Activated naive CD4-positive, alpha-beta T cell (primary cell): ENCODE results near the gene SSBP3.

Experiments used
- DNase-seq, 4 experiments: peaks; one replicate each; lab custom pipeline; 2025; lab: John Stamatoyannopoulos, UW

The SSBP3 gene

DNA sequence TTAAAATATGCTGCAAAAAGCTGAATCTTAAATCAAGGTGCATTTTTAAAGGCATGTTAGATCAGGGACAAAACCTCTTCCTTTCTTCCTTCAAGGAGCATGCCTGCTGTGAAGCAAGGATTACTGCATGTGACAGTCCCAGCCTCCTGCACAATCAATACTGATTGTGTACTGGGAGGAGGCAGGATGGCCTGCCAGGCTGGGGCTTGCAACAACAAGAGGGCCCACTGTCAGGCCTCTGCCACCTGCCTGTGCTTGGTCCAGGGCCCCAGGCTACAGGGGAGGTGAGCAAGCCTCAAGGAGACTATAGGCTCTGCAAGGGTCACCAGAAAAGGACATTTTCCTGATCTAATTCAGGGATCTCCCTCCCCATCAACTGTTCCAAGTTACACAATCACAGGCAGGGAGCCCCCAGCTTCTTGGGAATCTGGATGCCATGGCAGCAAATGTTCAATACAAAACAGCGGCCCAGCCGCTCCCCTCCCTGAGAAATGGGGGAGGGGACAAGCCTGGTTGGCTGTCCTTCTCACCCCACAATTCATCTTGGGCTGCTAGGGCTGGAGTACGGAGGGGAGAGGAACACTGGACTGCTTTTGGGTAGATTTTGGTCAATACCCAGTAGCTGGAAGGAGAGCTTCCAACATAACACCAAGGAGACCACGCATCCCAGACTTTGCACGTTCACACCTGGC is 76.7 kb downstream of the SSBP3 start:
- DNase-seq = no peak

DNA sequence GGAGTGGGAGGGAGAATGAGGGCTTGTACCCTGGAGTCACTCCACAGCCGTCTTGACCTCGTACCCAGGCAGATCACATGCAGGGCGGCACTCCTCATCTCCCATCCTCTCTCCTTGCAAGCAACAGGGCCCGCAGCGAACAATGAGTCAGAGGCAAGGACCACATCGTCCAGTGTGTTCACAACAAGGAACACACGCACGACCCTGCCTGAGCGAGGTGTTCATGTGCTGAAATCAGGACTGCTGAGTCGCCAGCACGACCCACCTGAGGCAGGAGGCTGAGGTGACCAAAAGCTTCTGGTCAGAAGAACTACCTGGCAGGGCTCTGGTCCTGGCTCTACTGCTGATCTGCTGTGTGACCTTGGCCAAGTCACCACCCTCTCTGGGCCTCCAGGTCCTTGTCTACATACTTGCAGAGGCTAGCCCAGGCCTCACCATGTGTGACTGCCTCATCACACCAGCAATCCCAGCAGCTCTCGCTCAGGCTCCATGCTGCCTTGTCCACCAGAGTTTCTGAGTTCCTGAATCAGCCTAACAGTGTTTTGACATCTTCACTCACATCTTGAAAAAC is 78.0 kb downstream of the SSBP3 start:
- no peak for DNase-seq

DNA sequence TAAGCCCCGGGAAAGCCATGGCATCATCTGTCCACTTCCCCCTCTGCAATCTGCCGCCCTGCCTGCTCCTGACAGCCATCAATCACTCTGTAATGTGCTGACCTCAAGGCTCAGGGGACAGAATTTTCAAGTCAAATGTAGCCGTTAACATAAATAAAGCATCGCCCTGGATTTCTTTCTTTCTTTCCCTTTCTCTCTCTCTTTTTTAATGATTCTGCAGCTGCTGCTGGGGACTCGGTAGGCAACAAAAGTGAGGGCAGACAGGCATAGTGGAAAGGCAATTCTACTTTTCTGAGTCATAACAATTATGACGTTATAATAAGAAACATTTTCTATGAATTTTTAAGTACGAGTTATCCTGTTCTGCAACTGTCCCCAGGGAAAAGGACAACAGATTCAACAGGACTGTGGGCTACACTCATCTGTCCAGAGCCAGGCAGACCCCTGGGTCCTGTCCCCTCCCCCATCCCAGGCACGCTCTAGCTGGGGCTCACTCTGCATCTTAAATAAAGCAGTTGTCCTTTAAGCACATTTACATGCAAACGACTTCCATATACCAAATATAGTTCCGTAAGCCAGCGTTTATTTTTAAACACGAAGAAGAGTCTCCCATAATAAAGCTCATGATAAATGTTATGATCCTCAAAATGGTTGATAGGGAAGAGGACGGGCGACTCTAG is 78.7 kb downstream of the SSBP3 start:
- no peak for DNase-seq

DNA sequence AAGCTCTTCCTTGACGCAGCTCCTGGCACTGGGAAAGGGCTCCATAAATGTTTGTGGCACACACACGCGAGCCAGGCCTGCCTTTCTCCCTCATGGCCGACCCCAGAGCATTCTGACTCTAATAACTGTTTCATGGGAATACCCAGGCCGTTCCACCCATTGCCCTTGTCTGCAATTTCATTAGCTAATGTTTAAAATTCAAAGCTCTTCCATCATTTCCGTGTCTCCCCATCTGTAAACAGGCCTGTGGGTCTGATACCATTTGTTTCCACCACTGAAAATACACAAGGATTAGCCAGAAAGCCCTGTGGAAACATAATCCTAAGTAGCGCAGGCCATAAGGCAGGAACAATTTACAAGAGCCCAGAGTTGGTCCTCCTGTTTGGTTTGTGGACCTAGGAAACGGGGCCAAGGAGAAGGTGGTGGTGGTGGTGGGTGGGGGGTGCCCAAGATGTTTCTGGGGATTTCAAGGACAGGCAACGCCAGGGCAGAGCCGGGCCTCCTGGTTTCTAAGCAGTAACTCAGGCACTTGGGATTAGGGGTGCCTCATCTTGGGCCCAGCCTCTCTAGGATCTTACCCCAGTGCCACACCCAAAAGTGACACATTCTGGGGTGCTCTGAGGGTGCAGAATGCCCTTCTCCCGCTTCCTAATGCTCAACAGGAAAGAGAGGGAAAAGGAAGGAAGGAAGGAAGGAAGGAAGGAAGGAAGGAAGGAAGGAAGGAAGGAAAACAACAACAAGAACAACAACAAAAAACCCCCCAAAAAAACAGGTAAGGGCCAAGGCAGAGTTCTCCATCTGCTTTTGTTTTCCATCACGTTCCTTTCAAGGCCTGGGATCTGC is 79.4 kb downstream of the SSBP3 start:
- DNase-seq = no peak

DNA sequence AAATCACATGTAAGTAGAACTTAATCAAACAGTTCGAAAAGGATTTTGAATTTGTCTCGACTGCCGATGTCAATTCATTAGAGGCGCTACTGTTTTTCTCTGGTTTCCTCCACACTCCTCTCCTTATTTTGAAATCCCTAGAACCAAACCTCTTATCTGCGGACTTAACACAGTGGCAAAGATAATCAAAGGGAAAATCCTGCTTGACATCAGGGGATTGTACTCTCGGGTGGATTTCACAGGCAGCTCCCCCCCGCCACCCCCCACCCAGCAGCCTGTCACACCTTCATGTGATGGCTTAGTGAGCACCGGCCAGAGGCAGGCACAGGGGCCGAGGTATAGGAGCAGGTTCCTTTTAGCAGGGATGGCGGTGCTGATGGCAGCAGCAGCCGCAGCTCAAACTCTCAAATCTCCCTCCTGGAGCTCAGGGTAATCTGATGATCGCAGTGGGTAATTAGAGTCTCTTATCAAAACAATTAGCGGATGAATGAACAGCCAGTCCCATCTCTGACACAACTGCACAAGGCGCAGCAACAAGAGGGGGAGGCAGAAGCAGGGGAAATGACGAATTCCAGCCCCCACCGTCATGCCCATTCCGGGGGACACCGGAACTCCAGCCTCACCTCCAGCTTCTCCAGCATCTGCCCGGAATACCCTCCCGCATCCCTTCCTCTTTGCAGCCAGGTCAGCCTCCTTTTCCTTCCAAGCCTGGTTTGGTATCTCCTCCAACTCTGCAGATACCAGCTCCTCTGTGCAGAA is 80.3 kb downstream of the SSBP3 start:
- no peak for DNase-seq

DNA sequence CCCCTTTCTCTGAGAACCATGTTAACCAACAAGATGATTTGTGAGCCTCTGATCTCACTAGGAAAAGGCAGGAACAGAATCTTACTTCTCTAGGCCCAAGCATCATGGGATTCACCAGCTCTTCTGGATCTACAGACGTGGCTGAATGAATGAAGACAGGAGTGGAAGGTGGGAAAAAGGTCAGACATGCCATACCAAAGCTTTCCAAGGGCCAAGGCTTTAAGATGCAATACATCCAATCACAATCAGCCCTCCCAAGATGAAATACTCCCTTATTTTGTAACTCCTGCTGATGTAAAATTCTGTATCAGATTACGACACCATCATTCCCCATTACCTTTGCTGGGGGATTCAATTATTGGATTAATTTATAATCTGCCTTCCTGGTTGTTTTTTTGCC is 80.9 kb downstream of the SSBP3 start:
- no peak for DNase-seq

DNA sequence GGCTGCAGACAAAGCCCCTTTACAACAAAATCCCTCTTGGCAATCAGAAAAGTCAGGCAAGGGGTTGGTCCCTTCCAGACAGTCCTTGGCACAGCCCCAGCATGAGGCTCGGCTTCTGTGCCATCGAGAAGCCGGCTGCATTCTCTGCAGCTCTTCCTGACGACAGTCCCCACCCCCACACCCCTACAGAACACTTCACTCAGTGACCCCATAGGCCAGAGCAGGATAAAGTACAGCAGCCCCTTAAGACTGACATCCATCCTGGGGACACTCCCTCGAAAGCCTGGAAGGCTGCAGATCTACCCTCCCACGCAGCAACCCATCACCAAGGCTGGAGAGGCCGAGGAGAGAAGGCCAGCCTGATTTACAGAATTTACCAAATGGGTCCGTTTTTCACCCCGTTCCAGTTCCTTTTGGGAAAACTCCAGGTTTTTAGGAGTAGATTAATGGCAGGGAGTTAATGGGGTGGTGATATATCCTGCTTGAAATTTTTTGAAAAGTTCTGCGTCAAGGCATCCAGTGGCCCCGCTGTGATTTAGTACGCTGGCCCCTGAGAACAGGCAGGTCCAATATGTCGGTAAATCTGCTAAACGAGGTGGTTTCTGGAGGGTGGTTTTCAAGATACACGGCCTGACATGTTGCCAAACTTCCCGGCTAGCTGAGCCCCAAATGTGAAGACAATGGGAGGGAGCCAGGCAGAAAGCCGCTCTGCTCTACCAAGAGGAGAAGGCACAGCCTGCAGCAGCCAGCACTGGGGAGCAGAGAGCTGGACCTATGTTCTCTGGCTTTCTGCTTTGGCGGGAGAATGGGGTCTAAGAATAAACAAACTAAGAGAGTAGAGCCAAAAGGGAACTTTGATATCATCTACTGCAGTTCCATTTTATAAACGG is 81.7 kb downstream of the SSBP3 start:
- DNase-seq = no peak

DNA sequence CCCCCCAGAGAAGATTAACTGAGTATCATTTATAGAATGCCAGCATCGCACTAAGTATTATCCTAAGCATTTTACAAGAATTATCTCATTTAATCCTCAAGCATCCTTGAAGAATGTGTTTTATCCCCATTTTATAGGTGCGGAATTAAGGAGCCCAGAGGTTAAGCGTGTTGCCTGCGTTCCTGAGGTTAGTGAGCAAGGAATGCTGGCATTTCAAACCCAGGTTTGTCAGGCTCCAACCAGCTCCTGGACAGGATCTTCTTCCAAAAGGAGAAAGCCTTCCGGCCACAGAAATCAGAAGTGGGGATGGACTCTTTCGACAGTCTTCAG is 82.3 kb downstream of the SSBP3 start:
- no peak for DNase-seq

DNA sequence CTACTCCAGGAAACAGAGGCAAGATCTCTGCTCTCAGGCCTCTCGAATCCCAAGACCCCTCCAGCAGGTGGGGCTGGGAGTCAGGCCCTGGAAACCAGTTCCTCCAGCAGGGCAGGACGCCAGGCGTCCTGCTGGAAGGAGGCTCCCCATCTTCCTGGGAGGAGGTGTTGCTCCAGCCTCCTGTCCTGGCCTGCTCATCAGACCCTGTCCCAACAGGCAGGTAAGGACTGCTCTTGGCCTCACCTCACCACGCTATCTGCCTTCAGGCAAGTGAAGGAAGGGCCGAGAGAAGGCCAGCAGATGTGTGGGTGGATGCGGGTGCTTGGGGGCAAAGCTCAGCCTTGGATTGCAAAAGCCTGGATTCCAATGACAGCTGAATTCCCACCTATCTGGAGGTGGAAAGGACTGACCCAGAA is 82.9 kb downstream of the SSBP3 start:
- DNase-seq = no peak

DNA sequence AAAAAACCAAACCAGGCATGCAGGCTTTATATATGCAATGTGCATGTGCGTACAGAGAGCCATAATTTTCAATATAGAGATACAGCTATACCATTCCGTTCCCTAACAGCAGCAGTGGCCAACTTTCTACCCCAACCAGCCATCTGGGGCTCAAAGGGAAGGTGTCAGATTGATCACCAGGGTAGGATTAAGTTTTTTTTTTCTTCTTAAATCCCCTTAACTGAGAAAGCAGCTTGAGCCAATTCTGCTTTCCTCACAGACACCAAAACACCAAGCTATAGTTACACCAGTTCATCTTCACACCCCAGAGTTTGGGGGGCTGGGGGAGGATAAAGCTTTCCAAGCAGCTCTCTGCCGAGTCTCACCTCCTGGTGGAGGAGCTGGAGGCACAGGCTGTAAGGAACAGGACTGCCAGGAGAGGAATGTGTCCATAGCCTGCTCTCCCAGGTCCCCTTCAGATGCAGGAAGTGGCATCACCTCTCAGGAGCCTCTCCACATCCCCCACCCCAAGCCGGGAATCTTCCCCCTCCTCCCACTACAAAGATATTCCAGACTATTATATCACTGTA is 87.9 kb downstream of the SSBP3 start:
- DNase-seq = no peak

DNA sequence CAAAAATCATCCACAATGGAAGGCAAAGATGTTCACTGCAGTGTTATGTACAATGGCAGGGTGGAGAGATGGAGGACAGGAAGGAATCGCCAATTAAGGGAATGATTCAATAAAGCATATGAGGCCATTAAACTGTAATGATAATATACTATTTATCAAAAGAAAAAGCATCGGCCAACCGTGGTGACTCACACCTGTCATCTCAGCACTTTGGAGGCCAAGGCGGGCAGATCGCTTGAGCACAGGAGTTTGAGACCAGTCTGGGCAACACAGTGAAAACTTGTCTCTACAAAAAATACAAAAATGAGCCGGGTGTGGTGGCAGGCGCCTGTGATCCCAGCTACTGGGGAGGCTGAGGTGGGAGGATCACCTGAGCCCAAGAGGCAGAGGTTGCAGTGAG is 89.1 kb downstream of the SSBP3 start:
- DNase-seq = no peak

DNA sequence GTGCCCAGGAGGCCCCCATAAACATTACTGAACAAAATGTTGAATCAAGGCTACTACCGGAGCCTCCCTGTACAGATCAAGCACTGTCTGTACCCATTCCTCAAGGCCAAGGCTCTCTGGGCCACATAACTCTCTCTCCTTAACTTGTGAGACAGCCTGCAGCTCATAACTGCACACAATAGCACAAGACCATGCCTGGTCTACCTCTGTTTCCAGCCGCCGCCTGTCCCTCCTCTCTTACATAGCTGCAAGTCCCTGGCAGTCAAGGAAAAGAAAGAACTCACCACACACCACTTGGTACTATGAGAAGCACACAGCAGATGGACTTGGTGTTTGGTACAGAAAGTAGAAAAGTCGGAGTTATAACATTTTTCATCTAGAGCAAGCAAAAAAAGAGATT is 91.1 kb downstream of the SSBP3 start:
- no peak for DNase-seq

DNA sequence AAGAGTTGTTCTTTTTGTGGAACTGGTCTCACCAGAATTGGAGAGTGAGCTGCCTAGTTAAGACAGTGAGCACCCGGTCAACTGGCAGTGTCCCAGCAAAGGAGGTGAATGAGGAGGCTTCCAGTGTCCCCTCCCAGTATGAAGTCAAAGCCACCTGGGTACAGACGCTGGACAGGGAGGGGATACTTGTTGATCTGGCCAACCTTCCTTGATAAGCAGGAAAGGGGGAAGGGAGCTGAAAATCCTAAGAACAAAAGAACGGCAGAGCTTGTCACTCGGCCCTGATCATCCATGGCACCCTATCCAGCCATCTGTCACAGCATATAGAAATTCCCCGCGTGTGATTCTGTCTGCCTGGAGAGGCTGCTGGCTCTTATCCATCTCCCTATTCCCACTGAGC is 91.5 kb downstream of the SSBP3 start:
- no peak for DNase-seq

DNA sequence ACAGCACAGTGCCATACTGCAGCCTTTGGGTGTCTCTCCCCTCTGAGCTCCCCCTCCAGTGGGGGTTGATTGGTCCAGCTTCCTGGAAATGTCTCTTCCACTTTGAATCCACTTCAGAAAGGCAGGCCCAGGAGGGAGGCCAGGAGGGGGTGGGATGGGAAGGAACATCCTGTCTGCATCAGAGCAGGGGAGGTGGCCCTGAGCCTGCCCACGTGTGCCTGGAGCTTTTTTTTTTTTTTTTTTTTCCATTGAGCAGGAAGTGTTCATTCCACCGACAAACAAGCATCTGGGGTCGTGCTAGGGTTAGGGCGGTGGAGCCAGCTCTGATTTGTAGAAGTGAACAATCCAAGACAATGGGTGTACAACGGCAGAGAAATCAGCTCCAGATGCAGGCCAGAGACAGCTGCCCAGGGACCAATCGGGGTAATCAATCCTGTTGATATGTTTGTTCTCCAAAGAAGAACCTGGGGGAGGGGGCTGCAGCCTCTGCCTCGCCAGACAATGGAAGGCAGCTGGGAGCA is 93.3 kb downstream of the SSBP3 start:
- no peak for DNase-seq

DNA sequence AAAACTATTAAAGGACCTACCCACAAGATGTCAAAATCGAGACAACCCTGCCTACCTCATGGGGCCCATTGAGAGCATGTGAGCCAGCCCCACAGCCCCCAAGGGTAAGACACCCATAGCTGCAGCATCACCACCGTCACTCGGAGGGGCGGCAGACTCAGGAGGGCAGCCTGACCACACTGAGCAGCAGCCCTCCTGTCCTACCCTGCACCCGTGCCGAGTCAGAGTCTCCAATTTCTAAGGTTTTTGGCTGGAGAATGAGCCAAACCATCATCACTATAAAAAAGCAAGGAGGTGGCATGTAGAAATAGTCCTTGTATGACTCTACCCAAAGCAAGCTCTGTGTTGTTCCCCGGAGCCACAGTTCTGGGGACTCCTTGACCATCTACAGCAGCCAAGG is 94.7 kb downstream of the SSBP3 start:
- DNase-seq = no peak

DNA sequence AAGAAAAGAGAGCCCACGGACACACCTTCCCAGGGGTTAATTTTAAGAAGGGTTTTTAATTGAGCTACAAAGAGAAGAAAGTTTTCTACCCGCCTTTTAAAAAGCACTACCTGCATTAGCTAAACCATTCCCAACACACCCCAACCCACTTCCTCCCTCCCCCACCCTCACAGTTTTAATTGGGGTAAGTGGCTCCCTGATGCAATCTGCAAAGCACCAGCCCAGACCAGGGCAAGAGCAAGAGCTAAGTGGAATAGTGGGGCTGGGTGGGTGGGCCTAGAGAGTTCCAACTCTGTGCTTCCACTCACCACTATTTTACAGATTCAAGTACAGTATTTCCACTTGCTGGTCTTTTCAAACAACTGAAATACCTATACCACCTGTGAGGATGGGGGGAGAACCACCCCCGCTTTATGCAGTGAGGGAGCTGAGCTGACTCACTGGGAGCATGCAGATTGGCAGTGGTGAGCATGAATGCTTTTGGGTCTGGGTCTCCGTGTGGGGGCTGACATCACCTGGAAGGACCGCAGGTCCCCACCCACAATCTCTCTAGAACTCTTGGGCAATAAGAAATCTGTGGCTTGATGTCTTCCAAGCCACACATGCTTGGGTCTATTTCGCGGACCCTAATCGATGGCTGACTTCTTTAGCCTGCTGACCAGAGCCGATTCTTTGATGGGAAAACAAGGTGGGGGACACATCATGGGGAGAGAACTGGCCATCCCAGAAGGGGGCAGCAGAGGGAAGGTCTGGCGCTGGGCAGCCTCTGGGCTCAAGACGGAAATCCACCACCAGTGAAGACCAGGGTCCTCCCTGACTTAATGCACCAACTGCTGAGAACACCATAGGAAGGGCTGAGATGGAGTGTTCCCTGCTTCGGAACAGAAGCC is 95.5 kb downstream of the SSBP3 start:
- peak in 1 of 4 experiments; percentile 10 for DNase-seq

DNA sequence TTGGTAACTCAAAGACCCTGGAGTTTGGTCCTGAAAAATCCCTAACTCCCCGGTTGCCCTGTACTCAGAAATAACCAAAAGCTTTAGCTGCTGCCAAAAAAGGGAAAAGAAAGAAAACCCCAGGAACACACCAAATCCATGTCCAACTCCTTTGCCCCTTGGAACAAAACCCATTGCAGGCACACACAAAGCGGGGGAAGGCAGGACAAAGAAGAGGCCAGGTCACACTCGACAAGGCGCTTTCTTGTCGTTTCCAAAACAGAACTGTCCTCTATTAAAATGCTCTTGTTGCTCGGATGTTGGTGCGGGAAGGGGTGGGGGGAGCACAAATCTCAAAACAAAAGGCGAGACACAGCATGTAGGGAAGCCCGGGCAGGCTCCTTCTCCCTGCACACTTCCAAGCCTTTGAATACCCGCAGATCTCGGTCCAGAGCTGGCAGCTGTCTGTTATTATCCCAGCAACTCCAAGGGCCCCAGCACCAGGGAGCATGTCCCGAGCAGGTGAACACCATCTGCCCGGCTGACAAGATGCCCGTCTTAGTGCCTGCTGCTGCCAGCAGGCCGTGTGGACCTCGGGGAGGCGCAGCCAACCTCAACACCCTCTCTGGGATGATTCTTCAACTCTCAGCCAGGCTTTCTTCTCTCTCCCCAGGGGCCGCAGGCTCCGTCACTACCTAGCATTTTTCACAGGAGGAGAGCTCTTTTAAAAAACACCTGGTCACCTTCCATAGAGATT is 96.4 kb downstream of the SSBP3 start:
- no peak for DNase-seq

DNA sequence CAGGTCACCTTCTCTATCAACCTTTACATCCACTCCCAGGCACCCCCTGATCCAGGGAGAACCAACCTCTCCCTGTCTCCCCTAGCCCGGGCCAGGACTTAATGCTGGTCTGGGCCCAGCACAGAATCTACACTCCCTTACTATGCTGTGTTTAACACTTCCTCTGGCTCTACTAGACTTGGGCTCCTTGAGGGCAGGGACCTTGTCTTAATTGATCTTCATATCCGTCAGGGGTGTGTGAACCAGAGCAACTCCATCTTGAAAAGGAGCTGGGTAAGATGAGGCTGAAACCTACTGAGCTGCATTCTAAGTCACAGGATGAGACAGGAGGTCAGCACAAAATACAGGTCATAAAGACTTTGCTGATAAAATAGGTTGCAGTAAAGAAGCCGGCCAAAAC is 98.9 kb downstream of the SSBP3 start:
- DNase-seq = no peak
